Activated T-helper 2 cell treated with anti-CD3 and anti-CD28 coated beads, Interferon-gamma antibody, Interleukin-2, Interleukin-4, amounts not matched to agents 10 μg/mL and 5 μg/mL and 100 μg/mL, durations not matched to agents 14 hours and 24 hours and 36 hours (primary cell): Measurements from ENCODE around the gene NRXN3. TPM values are rescaled to one million over a fixed set of nuclear protein-coding genes. Genes with fewer than 3 reads are reported as not detected.

Experiments used
- DNase-seq: peaks from one replicate; pipeline ENCODE4 v3.0.0; 2021; ENCODE audit warnings: low spot score
- H3K27ac Mint-ChIP-seq: one replicate; pipeline ENCODE4 v1.8.0; 2021; ENCODE audit warnings: mixed read lengths
- H3K27me3 Mint-ChIP-seq: one replicate; pipeline ENCODE4 v1.8.0; 2021; ENCODE audit warnings: low read depth, mixed read lengths
- H3K36me3 Mint-ChIP-seq: one replicate; pipeline ENCODE4 v1.8.0; 2021; ENCODE audit warnings: low read depth, mixed read lengths
- H3K4me1 Mint-ChIP-seq: one replicate; pipeline ENCODE4 v1.8.0; 2021; ENCODE audit warnings: low read depth, mixed read lengths
- H3K4me3 Mint-ChIP-seq: one replicate; pipeline ENCODE4 v1.8.0; 2021; ENCODE audit warnings: low read depth, mild to moderate bottlenecking, moderate library complexity, mixed read lengths
- H3K9me3 Mint-ChIP-seq: one replicate; pipeline ENCODE4 v1.8.0; 2021; ENCODE audit warnings: mixed read lengths
- intact Hi-C: fragments of 100-400 bp; cut with micrococcal nuclease; formaldehyde crosslinking; loops from one replicate; pipeline ENCODE4 v1.15.1; 2023
- total RNA-seq: library from RNA; stranded (reverse); gene quantifications from 2 replicates; pipeline ENCODE4 v1.2.3, GENCODE V29; 2022

Gene NRXN3
- total RNA-seq, 1 donor from 2014 or later: not detected

GRCh38 chr14:79293482-79294177, 1123.5 kb downstream of the NRXN3 start:
- H3K27ac Mint-ChIP-seq: no peak overlapping the region
- H3K27me3 Mint-ChIP-seq: no peaks in the 10 kb centered on the region
- H3K9me3 Mint-ChIP-seq: no peaks in the 10 kb centered on the region
- intact Hi-C loops: no loop called here
- H3K4me1 Mint-ChIP-seq: no peaks in the 10 kb centered on the region
- no peak overlapping the region for H3K4me3 Mint-ChIP-seq
- no peak for DNase-seq
- H3K36me3 Mint-ChIP-seq: no peaks in the 10 kb centered on the region

DNA sequence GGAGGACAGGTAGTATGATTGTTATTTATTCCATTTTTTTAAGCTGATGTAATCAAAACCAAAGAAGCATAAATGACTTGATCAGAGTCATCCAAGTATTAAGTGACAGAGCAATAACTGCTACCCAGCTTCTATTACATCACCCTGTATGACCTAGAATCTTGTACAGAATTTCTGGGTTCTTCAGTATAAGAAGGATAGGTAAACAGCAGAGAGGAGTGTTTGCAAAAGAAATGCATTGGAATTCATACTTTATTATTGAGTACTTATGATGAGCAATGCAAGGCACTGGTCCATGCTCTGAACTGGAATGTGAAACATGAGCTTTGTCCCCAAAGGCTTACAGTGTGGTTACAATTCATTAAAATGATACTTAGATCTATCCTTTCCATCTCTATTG, 1124.3 kb downstream of the NRXN3 start:
- Mint-ChIP-seq H3K9me3 (no peaks in the 10 kb centered on the region), H3K4me3 (no peak overlapping the region), H3K27ac (no peak overlapping the region), H3K27me3 (no peaks in the 10 kb centered on the region), H3K4me1 (no peaks in the 10 kb centered on the region), H3K36me3 (no peaks in the 10 kb centered on the region)
- intact Hi-C loops: no loop called here
- DNase-seq: no peak

DNA sequence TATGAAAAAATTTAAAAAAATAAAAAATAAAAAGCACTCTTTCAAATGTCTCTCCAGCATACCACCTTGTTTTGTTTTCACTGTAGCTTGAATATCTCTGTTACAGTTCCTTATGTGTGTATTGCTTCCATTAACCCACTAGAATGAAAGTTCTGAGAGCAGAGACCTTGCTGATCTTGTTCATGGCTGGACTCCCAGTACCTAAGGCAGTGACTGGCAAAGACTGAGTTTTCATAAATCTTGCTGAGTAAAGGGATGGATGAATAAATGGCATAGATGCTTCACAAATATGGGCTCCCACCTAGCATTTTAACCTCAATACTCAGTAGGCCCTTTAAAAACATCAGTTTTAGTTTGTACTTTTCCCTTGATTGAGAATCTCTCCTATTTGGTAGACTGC, 1125.2 kb downstream of the NRXN3 start:
- H3K4me1 Mint-ChIP-seq: no peaks in the 10 kb centered on the region

DNA sequence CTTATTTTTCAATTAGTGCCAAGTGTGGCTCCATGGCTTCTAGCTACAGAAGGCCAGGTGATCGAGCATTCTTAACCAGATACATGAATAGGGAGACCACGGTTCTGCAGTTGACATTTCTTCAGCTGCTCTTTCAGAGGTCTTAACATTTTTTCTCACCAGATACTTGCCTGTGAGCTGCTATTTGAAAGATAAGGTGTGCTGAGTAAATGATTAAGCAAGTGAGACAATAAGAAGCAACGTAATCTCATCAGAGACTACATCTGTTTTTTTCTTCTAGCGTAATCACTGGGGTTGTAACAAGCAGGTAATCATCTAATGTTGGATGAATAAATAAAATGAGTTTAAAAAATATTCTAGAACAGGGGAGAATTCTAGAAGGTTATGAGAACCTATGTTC, 1128.2 kb downstream of the NRXN3 start:
- H3K4me1 Mint-ChIP-seq: no peaks in the 10 kb centered on the region
- H3K9me3 Mint-ChIP-seq: peaks cover 7% of the 10 kb centered on the region
- H3K36me3 Mint-ChIP-seq: no peaks in the 10 kb centered on the region
- no peak overlapping the region for H3K4me3 Mint-ChIP-seq
- no peak for DNase-seq
- H3K27me3 Mint-ChIP-seq: no peaks in the 10 kb centered on the region
- intact Hi-C loops: no loop called here
- H3K27ac Mint-ChIP-seq: no peak overlapping the region

More for the DNA sequence above, 1125.2 kb downstream of the NRXN3 start:
- DNase-seq: no peak
- peaks cover under 1% of the 10 kb centered on the region for H3K9me3 Mint-ChIP-seq
- H3K27ac Mint-ChIP-seq: no peak overlapping the region
- H3K27me3 Mint-ChIP-seq: no peaks in the 10 kb centered on the region
- intact Hi-C loops: no loop called here
- H3K36me3 Mint-ChIP-seq: no peaks in the 10 kb centered on the region
- H3K4me3 Mint-ChIP-seq: no peak overlapping the region

GRCh38 chr14:79299162-79299561, 1129.0 kb downstream of the NRXN3 start:
- Mint-ChIP-seq H3K27me3 (no peaks in the 10 kb centered on the region), H3K36me3 (no peaks in the 10 kb centered on the region), H3K27ac (no peak overlapping the region), H3K9me3 (peaks cover 7% of the 10 kb centered on the region), H3K4me3 (no peak overlapping the region), H3K4me1 (no peaks in the 10 kb centered on the region)
- no peak for DNase-seq
- intact Hi-C loops: no loop called here

- intact Hi-C loops: no loop called here
- H3K4me1 Mint-ChIP-seq: no peaks in the 10 kb centered on the region
Measured at GRCh38 chr14:79304279-79304678, 1134.1 kb downstream of the NRXN3 start.

GRCh38 chr14:79306546-79306945, 1136.4 kb downstream of the NRXN3 start:
- H3K27ac Mint-ChIP-seq: no peak overlapping the region
- peaks cover 3% of the 10 kb centered on the region for H3K9me3 Mint-ChIP-seq
- H3K4me3 Mint-ChIP-seq: no peak overlapping the region
- no peaks in the 10 kb centered on the region for H3K27me3 Mint-ChIP-seq
- no peak for DNase-seq
- intact Hi-C loops: no loop called here
- H3K4me1 Mint-ChIP-seq: no peaks in the 10 kb centered on the region
- H3K36me3 Mint-ChIP-seq: no peaks in the 10 kb centered on the region

More at GRCh38 chr14:79304279-79304678, 1134.1 kb downstream of the NRXN3 start:
- DNase-seq: no peak
- Mint-ChIP-seq H3K27me3 (no peaks in the 10 kb centered on the region), H3K36me3 (no peaks in the 10 kb centered on the region), H3K4me3 (no peak overlapping the region), H3K9me3 (peaks cover 7% of the 10 kb centered on the region), H3K27ac (no peak overlapping the region)

DNA sequence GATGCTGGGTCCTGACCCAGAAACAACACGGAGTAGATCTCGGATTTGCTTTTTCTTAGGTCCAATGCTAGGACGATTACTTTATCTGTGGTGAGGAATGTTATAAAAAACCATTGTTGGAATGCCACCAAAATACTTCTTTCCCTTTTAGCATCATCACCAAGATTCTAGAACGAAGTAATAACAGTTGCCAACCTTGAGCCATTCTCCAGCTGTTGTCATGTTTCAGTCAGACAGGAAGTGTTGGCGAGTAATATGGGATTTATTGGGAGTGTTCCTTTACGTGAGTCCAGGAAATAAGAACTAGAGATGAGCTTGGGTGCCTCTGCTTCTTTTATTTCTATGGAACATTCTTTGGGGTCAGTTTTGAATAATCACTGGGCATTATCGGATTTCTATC, 1148.2 kb downstream of the NRXN3 start:
- no peak overlapping the region for H3K27ac Mint-ChIP-seq

DNA sequence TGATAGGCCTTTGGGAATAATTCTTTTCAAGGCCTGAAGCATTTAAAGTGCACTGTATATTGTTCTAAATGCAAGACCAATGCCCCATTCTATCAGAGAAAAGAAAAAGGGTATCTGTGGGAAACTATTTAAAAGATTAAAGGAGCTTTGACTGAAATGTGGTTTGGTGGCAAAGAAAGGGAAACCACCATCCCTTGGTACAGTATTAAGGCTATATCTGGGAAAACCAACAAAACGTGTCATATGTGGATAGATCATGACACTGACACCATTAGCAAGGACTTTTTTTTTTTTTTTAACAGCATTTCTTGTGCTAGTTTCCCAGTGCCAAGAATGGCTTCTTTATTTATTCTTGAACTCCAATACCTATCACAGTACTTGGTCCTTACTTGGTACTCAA, 1150.4 kb downstream of the NRXN3 start:
- Mint-ChIP-seq H3K4me3 (no peak overlapping the region), H3K4me1 (no peaks in the 10 kb centered on the region), H3K9me3 (no peaks in the 10 kb centered on the region), H3K36me3 (no peaks in the 10 kb centered on the region), H3K27me3 (no peaks in the 10 kb centered on the region), H3K27ac (no peak overlapping the region)
- DNase-seq: no peak
- intact Hi-C loops: no loop called here

More for the DNA sequence above, 1148.2 kb downstream of the NRXN3 start:
- no peak overlapping the region for H3K4me3 Mint-ChIP-seq
- no peaks in the 10 kb centered on the region for H3K36me3 Mint-ChIP-seq
- intact Hi-C loops: no loop called here
- no peak for DNase-seq
- H3K9me3 Mint-ChIP-seq: no peaks in the 10 kb centered on the region
- H3K4me1 Mint-ChIP-seq: no peaks in the 10 kb centered on the region
- no peaks in the 10 kb centered on the region for H3K27me3 Mint-ChIP-seq

GRCh38 chr14:79321070-79321469, 1150.9 kb downstream of the NRXN3 start:
- no peak overlapping the region for H3K4me3 Mint-ChIP-seq
- no peaks in the 10 kb centered on the region for H3K36me3 Mint-ChIP-seq
- no peaks in the 10 kb centered on the region for H3K4me1 Mint-ChIP-seq
- intact Hi-C loops: no loop called here
- no peaks in the 10 kb centered on the region for H3K9me3 Mint-ChIP-seq
- H3K27me3 Mint-ChIP-seq: no peaks in the 10 kb centered on the region
- no peak overlapping the region for H3K27ac Mint-ChIP-seq
- no peak for DNase-seq

GRCh38 chr14:79325071-79325470, 1154.9 kb downstream of the NRXN3 start:
- no peak overlapping the region for H3K4me3 Mint-ChIP-seq
- H3K4me1 Mint-ChIP-seq: no peaks in the 10 kb centered on the region

DNA sequence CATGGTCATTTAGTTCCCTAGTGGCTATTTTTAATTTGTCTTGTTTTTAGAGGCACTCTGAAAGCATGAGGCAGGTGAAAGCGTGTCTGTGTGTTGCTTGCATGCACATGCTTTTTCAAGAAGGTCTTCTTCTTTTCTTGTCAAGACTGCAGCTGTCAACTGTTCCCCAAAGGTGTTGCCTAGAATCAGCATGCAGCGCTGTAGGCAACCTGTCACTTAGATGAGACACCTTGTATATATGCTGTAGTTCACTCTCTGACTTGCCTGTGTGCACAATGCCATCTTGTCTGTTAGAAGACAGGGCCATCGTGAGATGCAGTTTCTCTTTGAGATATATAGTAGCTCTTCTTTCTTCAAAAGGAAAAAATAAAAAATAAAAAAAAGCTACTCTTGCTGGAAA, 1155.4 kb downstream of the NRXN3 start:
- no peaks in the 10 kb centered on the region for H3K4me1 Mint-ChIP-seq
- H3K4me3 Mint-ChIP-seq: no peak overlapping the region
- DNase-seq: no peak
- no peaks in the 10 kb centered on the region for H3K27me3 Mint-ChIP-seq
- intact Hi-C loops: no loop called here
- peaks cover 5% of the 10 kb centered on the region for H3K9me3 Mint-ChIP-seq
- no peak overlapping the region for H3K27ac Mint-ChIP-seq
- H3K36me3 Mint-ChIP-seq: no peaks in the 10 kb centered on the region

More at GRCh38 chr14:79325071-79325470, 1154.9 kb downstream of the NRXN3 start:
- H3K27ac Mint-ChIP-seq: no peak overlapping the region
- H3K9me3 Mint-ChIP-seq: peaks cover 2% of the 10 kb centered on the region
- DNase-seq: no peak
- no peaks in the 10 kb centered on the region for H3K27me3 Mint-ChIP-seq
- H3K36me3 Mint-ChIP-seq: no peaks in the 10 kb centered on the region
- intact Hi-C loops: no loop called here

DNA sequence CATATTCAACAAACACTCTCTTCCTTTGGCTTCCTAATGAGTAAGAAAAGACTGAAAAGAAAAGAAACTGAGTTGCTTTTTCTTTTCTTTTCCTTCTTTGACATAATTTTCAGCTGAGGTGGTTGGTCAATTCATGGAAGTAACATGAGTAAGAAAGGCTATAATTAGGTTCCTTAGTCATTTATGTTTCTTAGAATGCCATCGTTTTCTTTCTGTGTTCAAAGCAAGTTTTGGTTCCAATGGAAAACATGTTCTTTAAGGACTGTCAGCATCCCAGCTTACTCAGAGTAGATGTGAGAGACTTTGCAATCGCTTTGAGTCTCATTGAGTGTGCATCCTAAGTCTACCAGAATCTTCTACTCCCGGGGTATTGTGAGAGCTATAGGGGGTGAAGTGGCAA, 1158.7 kb downstream of the NRXN3 start:
- intact Hi-C loops: no loop called here
- Mint-ChIP-seq H3K4me1 (no peaks in the 10 kb centered on the region), H3K4me3 (no peak overlapping the region), H3K27ac (no peak overlapping the region), H3K27me3 (no peaks in the 10 kb centered on the region), H3K9me3 (peaks cover 5% of the 10 kb centered on the region), H3K36me3 (no peaks in the 10 kb centered on the region)
- DNase-seq: no peak

GRCh38 chr14:79331830-79332229, 1161.7 kb downstream of the NRXN3 start:
- Mint-ChIP-seq H3K27ac (no peak overlapping the region), H3K4me1 (no peaks in the 10 kb centered on the region), H3K9me3 (peaks cover 5% of the 10 kb centered on the region), H3K4me3 (no peak overlapping the region), H3K36me3 (no peaks in the 10 kb centered on the region), H3K27me3 (no peaks in the 10 kb centered on the region)
- DNase-seq: no peak
- intact Hi-C loops: no loop called here
